Hindlimb muscle (tissue), 1 donor: Measurements from ENCODE around the gene C3orf20. TPM values are rescaled to one million over a fixed set of nuclear protein-coding genes. Genes with fewer than 3 reads are reported as not detected.
"Not testable (repeated sequence)": the region's sequence is repeated elsewhere in the genome, so short reads cannot be mapped to it uniquely, and the experiment has no call there.

Source experiments
- DNase-seq: peaks from one replicate; pipeline ENCODE4 v3.0.0-alpha.2; 2013
- polyA plus RNA-seq: library from polyadenylated mRNA; unstranded; fragments of 120-200 nt; gene quantifications from one replicate; pipeline ENCODE4 v1.2.1, GENCODE V29; 2013; ENCODE audit not compliant: insufficient read length

C3orf20 gene
- polyA plus RNA-seq, 1 donor: 0.08 TPM

DNA sequence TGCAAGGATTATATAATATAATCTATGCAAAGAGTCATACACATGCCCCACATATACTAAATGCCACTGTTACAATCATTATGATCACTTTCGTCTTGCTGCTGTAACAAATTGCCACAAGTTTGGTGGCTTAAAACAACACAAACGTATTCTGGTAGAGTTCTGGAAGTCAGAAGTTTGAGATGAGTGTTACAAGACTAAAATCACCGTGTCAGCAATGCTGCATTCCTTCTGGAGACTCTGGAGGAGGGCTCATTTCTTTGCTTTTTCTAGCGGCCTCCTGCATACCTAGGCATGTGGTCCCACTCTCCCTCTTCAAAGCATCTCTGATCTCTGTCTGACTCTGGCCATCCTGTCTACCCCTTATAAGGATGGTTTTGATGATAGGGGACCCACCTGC lies 24.7 kb upstream of the C3orf20 start:
- DNase-seq: no peak

DNA sequence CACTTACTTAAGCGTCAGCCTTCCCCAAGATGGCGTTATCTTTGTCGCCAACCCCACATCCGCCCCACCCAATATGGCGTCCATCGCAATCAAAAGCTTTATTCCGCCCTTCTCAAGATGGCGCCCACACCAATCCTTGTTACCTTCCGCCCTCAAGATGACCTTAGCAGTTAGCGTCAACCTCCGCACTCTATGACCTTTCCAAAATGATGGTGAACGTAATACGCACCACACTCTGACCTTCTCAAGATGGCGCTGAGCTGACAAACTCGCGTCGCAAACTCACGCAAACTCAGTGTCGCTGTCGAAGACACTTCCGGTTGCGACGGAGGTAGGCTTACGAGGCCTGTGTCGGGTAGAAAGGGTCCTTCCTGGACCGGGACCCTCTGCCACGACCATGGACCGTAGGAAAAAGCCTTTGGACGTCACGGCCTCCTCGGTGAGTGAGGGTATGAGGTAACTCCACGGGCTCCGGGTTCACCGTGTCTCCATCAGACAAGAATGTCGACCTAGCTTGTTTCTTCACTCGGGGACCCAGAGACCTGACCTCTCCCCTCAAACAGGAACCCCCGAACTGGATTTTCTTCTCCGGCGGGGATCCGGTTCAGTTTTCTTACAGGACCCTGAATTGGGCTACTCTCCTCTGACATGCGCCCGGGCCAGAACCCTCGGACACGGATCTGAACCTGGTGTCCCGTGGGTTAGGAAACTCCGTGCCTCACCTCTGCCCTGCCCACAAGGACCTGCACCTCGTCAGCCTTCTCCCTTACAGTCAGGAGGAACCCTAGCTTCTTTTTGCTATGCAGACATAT lies 23.3 kb upstream of the C3orf20 start, which contains the start of gene CCDC174:
Gene CCDC174 (plus strand): TSS at position 323 of the 812 bp plus-strand sequence. CDS start 75 bp downstream, at position 398.
- peak; percentile 98 for DNase-seq

GRCh38 chr3:14652360-14652907 lies 22.5 kb upstream of the C3orf20 start:
- DNase-seq: not testable (repeated sequence)

DNA sequence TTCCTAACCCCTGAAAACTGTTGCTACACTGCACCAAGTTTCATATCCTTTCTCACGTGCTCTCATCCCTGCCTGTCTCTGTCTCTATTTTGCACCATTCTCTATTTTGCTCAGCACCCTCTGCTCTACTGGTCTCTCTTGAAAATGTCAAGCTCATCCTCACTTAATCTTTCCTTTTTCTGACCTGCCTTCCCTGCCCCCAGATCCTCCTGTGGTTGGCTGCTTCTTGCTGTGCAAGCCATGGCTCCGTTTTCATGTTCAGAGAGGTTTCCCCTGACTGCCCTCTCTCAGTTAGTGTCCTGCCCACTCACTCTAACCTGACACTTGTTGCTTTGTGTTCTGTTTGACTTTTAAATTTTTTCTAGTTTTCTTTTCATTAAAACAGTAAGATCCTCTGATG lies 17.4 kb upstream of the C3orf20 start:
- no peak for DNase-seq

DNA sequence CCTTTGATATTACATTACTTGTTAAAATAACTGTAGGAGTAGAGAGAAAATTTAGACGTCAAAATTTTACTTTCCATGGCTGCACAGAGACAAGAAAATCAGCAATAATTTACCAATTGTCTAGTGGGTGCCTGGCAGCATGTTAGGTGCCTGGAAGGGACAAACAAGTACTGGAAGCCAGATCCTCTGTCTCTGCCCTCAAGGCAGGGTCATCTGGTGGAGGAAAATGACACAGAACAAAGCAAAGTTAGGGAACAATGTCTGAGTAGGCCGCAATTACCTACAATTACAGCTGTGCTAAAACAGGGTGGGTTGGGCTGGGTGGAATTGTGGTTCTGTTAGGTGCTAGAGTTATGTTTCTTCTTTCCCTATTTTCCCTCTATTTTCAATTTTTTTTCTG lies 16.0 kb upstream of the C3orf20 start:
- no peak for DNase-seq

DNA sequence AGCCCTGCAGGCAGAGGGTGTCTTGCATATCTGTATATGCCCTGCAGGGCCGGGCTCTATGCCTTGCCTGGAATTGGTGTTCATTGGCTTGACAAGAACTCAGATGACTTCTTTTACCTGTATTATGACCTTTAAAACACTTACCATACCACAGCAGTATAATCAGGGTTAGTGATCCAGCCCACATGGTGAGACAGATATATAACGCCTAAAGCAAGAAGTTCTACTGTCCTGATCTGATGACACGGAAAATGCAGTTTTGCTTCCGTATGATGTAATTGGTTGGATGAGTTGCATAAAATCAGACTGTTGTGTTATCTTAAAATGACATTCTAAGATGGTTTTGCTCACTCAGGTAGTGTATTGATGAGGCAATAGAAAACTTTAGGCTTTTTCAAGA lies 14.0 kb upstream of the C3orf20 start:
- DNase-seq: no peak

- no peak for DNase-seq
Measured at GRCh38 chr3:14663396-14664135, 11.4 kb upstream of the C3orf20 start.

DNA sequence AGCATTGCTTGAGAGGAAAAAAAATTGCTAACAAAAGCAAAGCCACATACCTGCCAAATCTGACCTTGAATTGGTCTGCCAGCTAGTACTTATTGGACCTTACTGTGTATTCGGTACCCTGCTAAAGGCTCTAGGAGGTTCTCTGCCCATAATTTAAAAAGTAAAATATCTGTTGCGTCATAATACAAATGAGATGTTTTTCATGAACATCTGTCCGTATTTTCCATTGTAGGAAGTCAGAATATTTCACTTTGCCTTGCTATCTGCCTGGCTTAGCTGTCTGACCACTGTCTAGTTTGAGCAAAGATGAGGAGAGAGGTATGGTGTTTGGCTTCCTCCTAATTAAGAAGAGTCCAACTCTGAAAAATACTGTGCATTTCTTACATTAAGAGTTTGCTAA lies 10.8 kb upstream of the C3orf20 start:
- no peak for DNase-seq

GRCh38 chr3:14672588-14672987 lies 2.4 kb upstream of the C3orf20 start:
- DNase-seq: no peak

DNA sequence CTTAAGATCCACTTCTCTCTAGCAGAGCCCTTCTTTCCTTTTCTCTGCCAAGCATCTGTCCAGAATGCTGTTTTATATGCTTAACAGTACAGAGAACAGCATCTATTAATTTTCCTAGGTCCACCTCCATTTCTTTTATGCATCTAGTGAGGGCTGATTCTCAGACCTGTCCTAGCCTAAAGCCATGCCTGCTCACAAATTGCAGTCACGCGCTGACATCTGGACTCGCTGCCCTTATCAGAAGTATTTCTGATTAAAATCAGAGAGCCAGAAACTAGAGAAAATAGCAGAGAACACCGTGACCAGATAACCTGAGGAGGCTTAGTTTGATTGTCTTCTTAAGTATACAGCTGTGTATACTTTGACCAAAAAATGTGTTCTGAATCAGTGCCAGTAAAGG lies 1.9 kb downstream of the C3orf20 start:
- DNase-seq: no peak

- DNase-seq: no peak
Measured at GRCh38 chr3:14678015-14678503, 3.1 kb downstream of the C3orf20 start.

DNA sequence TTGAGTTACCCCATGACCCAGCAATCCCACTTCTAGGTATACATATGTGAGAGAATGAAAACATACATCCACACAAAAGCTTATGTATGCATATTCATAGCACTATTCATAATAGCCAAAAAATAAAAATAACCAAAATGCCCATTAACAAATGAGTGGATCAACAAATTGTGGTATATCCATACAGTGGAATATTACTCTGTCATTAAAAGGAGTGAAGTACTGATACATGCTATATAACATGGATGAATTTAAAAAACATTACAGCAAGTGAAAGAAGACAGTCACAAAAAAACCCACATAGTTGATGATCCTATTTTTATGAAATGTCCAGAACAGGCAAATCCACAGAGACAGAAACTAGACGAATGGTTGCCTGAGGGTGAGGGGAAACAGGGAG lies 5.2 kb downstream of the C3orf20 start:
- DNase-seq: no peak

GRCh38 chr3:14680716-14681115 lies 5.8 kb downstream of the C3orf20 start:
- DNase-seq: no peak

DNA sequence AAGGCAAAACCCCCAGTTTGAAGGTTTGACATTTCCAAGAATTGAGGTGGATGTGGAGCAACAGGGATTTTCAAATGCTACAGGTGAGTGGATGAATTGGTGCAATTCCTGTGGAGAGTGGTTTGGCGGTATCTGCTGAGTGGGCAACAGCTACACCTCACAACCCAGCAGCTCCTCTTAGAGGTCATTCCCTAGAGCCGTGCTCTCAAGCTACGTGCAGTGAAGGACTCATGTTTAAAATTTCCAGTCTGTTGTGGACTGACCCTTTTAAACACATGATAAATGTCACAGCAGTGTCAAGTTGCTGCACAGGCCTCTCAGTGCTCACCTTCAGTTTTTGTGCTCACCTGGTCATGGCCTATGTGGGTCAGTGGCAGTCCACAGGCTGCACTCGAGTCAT lies 9.5 kb downstream of the C3orf20 start:
- no peak for DNase-seq

GRCh38 chr3:14685179-14685578 lies 10.2 kb downstream of the C3orf20 start:
- DNase-seq: no peak

DNA sequence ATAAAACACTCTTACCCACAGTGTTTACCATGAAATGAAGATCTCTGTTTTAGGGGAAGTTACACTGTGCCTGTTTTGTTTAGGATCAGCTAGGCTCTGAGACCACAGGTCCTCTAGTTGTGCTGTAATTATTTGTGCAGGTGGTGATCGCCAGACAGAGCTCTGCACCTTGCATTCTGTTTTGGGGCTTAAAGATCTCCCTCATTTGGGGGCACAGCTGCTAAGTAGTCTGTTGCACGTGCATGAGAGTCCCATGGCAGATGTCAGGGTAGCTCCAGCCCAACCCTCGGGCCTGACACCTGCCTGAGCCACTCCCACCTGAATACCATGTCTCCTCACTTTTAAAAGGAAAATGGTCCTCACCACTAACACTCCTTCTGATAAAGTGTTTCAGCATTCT lies 12.4 kb downstream of the C3orf20 start:
- DNase-seq: no peak

GRCh38 chr3:14688525-14688924 lies 13.6 kb downstream of the C3orf20 start:
- DNase-seq: no peak

GRCh38 chr3:14689247-14689980 lies 14.5 kb downstream of the C3orf20 start:
- no peak for DNase-seq

- DNase-seq: no peak
Measured at GRCh38 chr3:14691239-14691638, 16.3 kb downstream of the C3orf20 start.

DNA sequence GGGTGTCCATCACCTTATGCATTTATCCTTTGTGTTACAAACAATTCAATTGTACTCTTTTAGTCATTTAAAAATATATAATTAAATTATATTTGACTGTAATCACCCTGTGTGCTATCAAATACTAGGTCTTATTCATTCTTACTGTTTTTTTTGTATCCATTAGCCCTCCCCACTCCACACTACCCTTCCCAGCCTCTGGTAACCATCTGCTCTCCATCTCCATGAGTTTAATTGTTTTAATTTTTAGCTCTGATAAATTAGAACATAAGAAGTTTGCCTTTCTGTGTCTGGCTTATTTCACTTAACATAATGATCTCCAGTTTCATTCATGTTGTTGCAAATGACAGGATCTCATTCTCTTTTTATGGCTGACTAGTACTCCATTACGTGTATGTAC lies 16.8 kb downstream of the C3orf20 start:
- DNase-seq: no peak

DNA sequence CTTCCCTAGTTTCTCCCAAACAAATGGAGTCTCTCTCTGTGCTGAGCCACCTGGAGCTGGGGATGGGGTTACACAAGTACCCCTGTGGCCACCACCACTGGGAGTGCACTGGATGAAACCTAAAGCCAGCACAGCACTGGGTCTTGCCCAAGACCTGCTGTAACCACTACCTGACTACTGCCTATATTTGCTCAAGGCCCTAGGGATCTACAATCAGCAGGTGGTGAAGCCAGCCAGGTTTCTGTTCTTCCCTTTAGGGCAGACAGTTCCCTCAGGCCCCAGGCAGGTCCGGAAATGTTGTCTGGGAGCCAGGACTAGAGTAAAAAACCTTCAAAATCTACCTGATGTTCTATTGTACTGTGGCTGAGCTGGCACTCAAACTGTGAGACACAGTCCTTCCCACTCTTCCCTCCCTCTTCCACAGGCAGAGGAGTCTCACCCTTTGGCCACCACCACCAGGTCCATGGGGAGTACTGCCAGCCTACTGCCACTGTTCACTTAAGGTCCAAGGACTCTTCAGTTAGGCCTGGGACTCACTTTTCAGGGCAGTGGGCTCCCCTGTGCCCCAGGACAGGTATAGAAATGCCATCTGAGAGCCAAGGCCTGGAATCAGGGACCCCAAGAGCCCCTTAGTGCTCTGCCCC lies 23.8 kb downstream of the C3orf20 start:
- no peak for DNase-seq

- DNase-seq: no peak
Measured at GRCh38 chr3:14699643-14700042, 24.7 kb downstream of the C3orf20 start.
